Measurements from ENCODE around the gene AIF1L.
A peak's percentile ranks its signal among the peaks of the same experiment; 100 is the strongest.

Gene AIF1L

DNA sequence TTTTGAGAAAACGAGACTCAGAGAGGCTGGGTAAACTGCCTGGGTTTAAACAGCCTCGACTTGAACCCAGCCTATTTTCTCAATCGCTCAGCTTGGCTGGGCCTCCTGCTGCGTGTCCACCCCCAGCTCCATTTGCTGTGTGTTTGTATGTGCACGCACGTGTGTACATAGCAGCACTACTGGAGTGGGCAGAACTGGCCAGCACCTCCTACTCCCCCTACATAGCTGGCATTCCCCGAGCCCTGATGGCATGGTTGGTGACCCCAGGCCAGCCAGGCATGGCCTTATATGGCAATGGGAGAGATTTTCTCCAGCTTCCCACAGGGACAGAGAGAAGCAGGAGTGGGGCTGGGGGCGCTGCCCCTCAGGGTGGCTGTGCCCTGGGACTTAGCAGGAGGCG lies 4.1 kb downstream of the AIF1L start:
- DNase-seq (ENCODE audit: low read depth in 2 of 2) = peak in 1 of 2 donors; percentile 9
- TF ChIP-seq CTCF (IDR thresholded peaks at IDR 0.05; ENCODE audit: low read depth, low read length) = no peak

DNA sequence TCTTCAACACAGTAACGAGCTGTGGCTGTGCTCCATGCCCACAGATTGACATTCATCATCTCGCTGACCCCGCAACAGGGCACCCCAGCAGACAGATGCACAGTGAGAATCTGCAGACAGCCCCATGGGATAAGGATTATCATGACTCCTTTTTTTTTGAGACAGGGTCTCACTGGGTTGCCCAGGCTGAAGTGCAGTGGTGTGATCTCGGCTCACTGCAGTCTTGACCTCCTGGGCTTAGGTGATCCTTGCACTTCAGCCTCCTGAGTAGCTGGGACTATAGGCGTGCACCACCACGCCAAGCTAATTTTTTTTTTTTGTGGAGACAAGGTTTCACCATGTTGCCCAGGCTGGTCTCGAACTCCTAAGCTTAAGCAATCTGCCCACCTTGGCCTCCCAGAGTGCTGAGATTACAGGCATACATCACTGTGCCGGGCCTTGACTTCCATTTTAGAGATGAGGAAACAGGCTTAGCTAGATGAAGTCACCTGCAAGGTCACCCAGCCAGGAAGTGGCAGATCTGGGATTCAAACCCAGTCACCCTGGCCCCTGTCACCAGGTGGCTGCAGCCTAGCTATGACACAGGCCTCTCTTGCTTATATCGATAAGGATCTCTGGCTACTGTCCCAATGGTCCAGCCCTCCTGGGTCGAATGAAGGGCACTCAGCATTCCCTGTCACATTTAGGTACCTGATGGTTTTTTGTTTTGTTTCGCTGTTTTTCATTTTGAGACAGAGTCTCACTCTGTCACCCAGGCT lies 5.1 kb downstream of the AIF1L start:
- DNase-seq (ENCODE audit: low read depth in 2 of 2) = no peak
- H3K4me3 ChIP-seq (replicated peaks in 1 of 2; ENCODE audit: low read depth in 2 of 2, low read length in 2 of 2) = no peak overlapping the region
- no peak for TF ChIP-seq CTCF (IDR thresholded peaks at IDR 0.05; ENCODE audit: low read depth, low read length)

More for the DNA sequence above, 4.1 kb downstream of the AIF1L start:
- no peak overlapping the region for H3K4me3 ChIP-seq (replicated peaks in 1 of 2; ENCODE audit: low read depth in 2 of 2, low read length in 2 of 2)

GRCh38 chr9:131103024-131103423 lies 6.7 kb downstream of the AIF1L start:
- DNase-seq (ENCODE audit: low read depth in 2 of 2) = no peak
- TF ChIP-seq CTCF (IDR thresholded peaks at IDR 0.05; ENCODE audit: low read depth, low read length) = no peak
- no peak overlapping the region for H3K4me3 ChIP-seq (replicated peaks in 1 of 2; ENCODE audit: low read depth in 2 of 2, low read length in 2 of 2)

DNA sequence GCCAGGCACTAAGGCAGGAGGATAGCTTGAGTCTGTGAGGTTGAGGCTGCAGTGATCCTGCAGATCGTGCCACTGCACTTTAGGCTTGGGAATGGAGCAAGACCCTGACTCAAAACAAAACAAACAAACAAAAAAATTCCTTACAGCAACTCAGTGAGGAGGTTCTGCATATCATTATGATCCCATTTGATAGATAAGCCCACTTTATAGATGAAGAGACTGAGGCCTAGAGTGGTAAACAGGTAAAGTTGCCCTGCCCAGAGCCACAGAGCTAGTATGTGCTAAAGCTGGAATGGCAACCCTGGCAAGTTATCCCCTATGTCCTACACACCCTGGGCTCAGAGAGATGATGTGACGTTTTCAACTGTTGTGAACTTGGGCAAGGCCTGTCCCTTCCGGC lies 7.2 kb downstream of the AIF1L start:
- H3K4me3 ChIP-seq (replicated peaks in 1 of 2; ENCODE audit: low read depth in 2 of 2, low read length in 2 of 2) = no peak overlapping the region
- no peak for TF ChIP-seq CTCF (IDR thresholded peaks at IDR 0.05; ENCODE audit: low read depth, low read length)
- DNase-seq (ENCODE audit: low read depth in 2 of 2) = no peak

GRCh38 chr9:131104016-131104740 lies 7.8 kb downstream of the AIF1L start:
- no peak for TF ChIP-seq CTCF (IDR thresholded peaks at IDR 0.05; ENCODE audit: low read depth, low read length)

GRCh38 chr9:131105952-131106351 lies 9.6 kb downstream of the AIF1L start:
- no peak overlapping the region for H3K4me3 ChIP-seq (replicated peaks in 1 of 2; ENCODE audit: low read depth in 2 of 2, low read length in 2 of 2)
- no peak for DNase-seq (ENCODE audit: low read depth in 2 of 2)
- no peak for TF ChIP-seq CTCF (IDR thresholded peaks at IDR 0.05; ENCODE audit: low read depth, low read length)

More at GRCh38 chr9:131104016-131104740, 7.8 kb downstream of the AIF1L start:
- DNase-seq (ENCODE audit: low read depth in 2 of 2) = no peak
- no peak overlapping the region for H3K4me3 ChIP-seq (replicated peaks in 1 of 2; ENCODE audit: low read depth in 2 of 2, low read length in 2 of 2)

Measured in cardiac fibroblast (primary cell).